Measurements from ENCODE around the gene ZNF148. TPM values are rescaled to one million over a fixed set of nuclear protein-coding genes. Genes with fewer than 3 reads are reported as not detected.

The ZNF148 gene
- total RNA-seq, 2 experiments from 2014 or later = 30.9 to 34.0 TPM

GRCh38 chr3:125207507-125207906, 167.6 kb downstream of the ZNF148 start:
- ChIA-PET POLR2A (no interaction called here), CTCF (no interaction called here)
- Mint-ChIP-seq H3K36me3 (ENCODE audit: low read depth) (no peaks in the 10 kb centered on the region), H3K27ac (no peak overlapping the region), H3K4me1 (ENCODE audit: low read depth) (peaks cover 6% of the 10 kb centered on the region), H3K4me3 (no peak overlapping the region), H3K27me3 (peaks cover 49% of the 10 kb centered on the region), H3K9me3 (no peaks in the 10 kb centered on the region)
- ATAC-seq (ENCODE audit: poor library complexity) (no peak), DNase-seq (no peak)
- Histone ChIP-seq H3K27me3 (ENCODE audit: control insufficient read depth in 1 of 2, insufficient read depth in 2 of 2, low read length in 2 of 2) (peaks cover 11 to 24% of the 10 kb centered on the region in 2 experiments), H3K4me1 (ENCODE audit: insufficient read depth, low read length) (peaks cover 7% of the 10 kb centered on the region), H3K36me3 (ENCODE audit: insufficient read depth, low read length) (no peaks in the 10 kb centered on the region), H3K4me3 (ENCODE audit: low read length) (no peak overlapping the region), H3K27ac (ENCODE audit: low read depth in 1 of 2, low read length in 2 of 2) (no peak overlapping the region), H3K9me3 (ENCODE audit: control insufficient read depth in 1 of 2, insufficient read depth in 1 of 2, low read length in 2 of 2) (peaks cover 0 to 7% of the 10 kb centered on the region in 2 experiments)
- intact Hi-C loops (cut with DNase I, micrococcal nuclease) = no loop called here
- no peak for TF ChIP-seq CTCF (IDR thresholded peaks at IDR 0.05)

GRCh38 chr3:125206934-125207333, 168.2 kb downstream of the ZNF148 start:
- H3K4me1 ChIP-seq (ENCODE audit: insufficient read depth, low read length) = peaks cover 1% of the 10 kb centered on the region
- POLR2A ChIA-PET = no interaction called here
- H3K4me3 Mint-ChIP-seq = no peak overlapping the region
- no peak overlapping the region for H3K27ac Mint-ChIP-seq
- no peaks in the 10 kb centered on the region for H3K9me3 Mint-ChIP-seq
- DNase-seq (no peak), ATAC-seq (ENCODE audit: poor library complexity) (no peak)
- no peak overlapping the region for H3K27ac ChIP-seq (ENCODE audit: low read depth in 1 of 2, low read length in 2 of 2)
- H3K27me3 ChIP-seq (ENCODE audit: control insufficient read depth in 1 of 2, insufficient read depth in 2 of 2, low read length in 2 of 2) = peaks cover 9 to 19% of the 10 kb centered on the region in 2 experiments
- no peaks in the 10 kb centered on the region for H3K36me3 ChIP-seq (ENCODE audit: insufficient read depth, low read length)
- H3K4me1 Mint-ChIP-seq (ENCODE audit: low read depth) = peaks cover 5% of the 10 kb centered on the region
- CTCF ChIA-PET = no interaction called here
- H3K36me3 Mint-ChIP-seq (ENCODE audit: low read depth) = no peaks in the 10 kb centered on the region
- H3K27me3 Mint-ChIP-seq = peaks cover 48% of the 10 kb centered on the region
- intact Hi-C loops (cut with DNase I, micrococcal nuclease) = no loop called here
- peaks cover 0 to 6% of the 10 kb centered on the region in 2 experiments for H3K9me3 ChIP-seq (ENCODE audit: control insufficient read depth in 1 of 2, insufficient read depth in 1 of 2, low read length in 2 of 2)
- no peak for TF ChIP-seq CTCF (IDR thresholded peaks at IDR 0.05)
- H3K4me3 ChIP-seq (ENCODE audit: low read length) = no peak overlapping the region

- H3K27ac ChIP-seq (ENCODE audit: low read depth in 1 of 2, low read length in 2 of 2) = no peak overlapping the region
- H3K4me3 Mint-ChIP-seq = no peak overlapping the region
- H3K4me1 ChIP-seq (ENCODE audit: insufficient read depth, low read length) = no peaks in the 10 kb centered on the region
- H3K9me3 Mint-ChIP-seq = no peaks in the 10 kb centered on the region
- ATAC-seq (ENCODE audit: poor library complexity) (no peak), DNase-seq (no peak)
- H3K36me3 Mint-ChIP-seq (ENCODE audit: low read depth) = no peaks in the 10 kb centered on the region
- H3K4me1 Mint-ChIP-seq (ENCODE audit: low read depth) = no peaks in the 10 kb centered on the region
- no peaks in the 10 kb centered on the region for H3K36me3 ChIP-seq (ENCODE audit: insufficient read depth, low read length)
- CTCF ChIA-PET = no interaction called here
- POLR2A ChIA-PET = no interaction called here
- intact Hi-C loops (cut with DNase I, micrococcal nuclease) = loop anchor here in 1 of 2 experiments (5.0 kb wide), 1 partner anchor 276 kb away; no protein-coding TSS in a partner anchor
- no peak overlapping the region for H3K27ac Mint-ChIP-seq
- H3K27me3 Mint-ChIP-seq = peaks cover 16% of the 10 kb centered on the region
- no peaks in the 10 kb centered on the region for H3K27me3 ChIP-seq (ENCODE audit: control insufficient read depth in 1 of 2, insufficient read depth in 2 of 2, low read length in 2 of 2)
- no peaks in the 10 kb centered on the region for H3K9me3 ChIP-seq (ENCODE audit: control insufficient read depth in 1 of 2, insufficient read depth in 1 of 2, low read length in 2 of 2)
- TF ChIP-seq CTCF (IDR thresholded peaks at IDR 0.05) = no peak
- no peak overlapping the region for H3K4me3 ChIP-seq (ENCODE audit: low read length)
These were observed 171.4 kb downstream of the ZNF148 start for GRCh38 chr3:125203731-125204130.

Data from CD4-positive, alpha-beta T cell (primary cell).